Mucosa of rectum (tissue), 2 donors: ENCODE results near the gene CHPT1.
"Not testable (repeated sequence)": the region's sequence is repeated elsewhere in the genome, so short reads cannot be mapped to it uniquely, and the experiment has no call there.

Source experiments
- H3K27ac ChIP-seq, 2 donors: one replicate each; pipeline ENCODE4 v1.7.0; 2013; ENCODE audit warnings: inconsistent platforms in 2 of 2, low read depth in 2 of 2, low read length in 2 of 2
- H3K27me3 ChIP-seq, 2 donors: one replicate each; pipeline ENCODE4 v1.7.0; 2013; ENCODE audit warnings: low read length in 2 of 2; ENCODE audit not compliant: control insufficient read depth in 2 of 2, insufficient read depth in 2 of 2
- H3K36me3 ChIP-seq, 2 donors: one replicate each; pipeline ENCODE4 v1.7.0; 2013; ENCODE audit warnings: low read length in 2 of 2; ENCODE audit not compliant: control insufficient read depth in 2 of 2, insufficient read depth in 2 of 2
- H3K4me1 ChIP-seq, 2 donors: one replicate each; pipeline ENCODE4 v1.7.0; 2013; ENCODE audit warnings: low read length in 2 of 2, mild to moderate bottlenecking in 1 of 2; ENCODE audit not compliant: control insufficient read depth in 2 of 2, insufficient read depth in 2 of 2
- H3K4me3 ChIP-seq, 2 donors: one replicate each; pipeline ENCODE4 v1.7.0; 2013; ENCODE audit warnings: low read length in 2 of 2
- H3K9ac ChIP-seq, 2 donors: one replicate each; pipeline ENCODE4 v1.7.0; 2013; ENCODE audit warnings: low read length in 2 of 2, low read depth in 1 of 2, mild to moderate bottlenecking in 1 of 2
- H3K9me3 ChIP-seq, 2 donors: one replicate each; pipeline ENCODE4 v1.7.0; 2013; ENCODE audit warnings: low read length in 2 of 2; ENCODE audit not compliant: control insufficient read depth in 2 of 2
- donor health status: healthy.
- donor health status: Normal muscosa, but diverticular disease.

The CHPT1 gene

GRCh38 chr12:101664992-101665391, 32.4 kb upstream of the CHPT1 start:
- Histone ChIP-seq H3K4me3 (no peak overlapping the region), H3K9me3 (no peaks in the 10 kb centered on the region), H3K4me1 (peaks cover 0 to 4% of the 10 kb centered on the region in 2 donors), H3K27me3 (no peaks in the 10 kb centered on the region), H3K27ac (no peak overlapping the region), H3K36me3 (no peaks in the 10 kb centered on the region), H3K9ac (no peak overlapping the region)

- Histone ChIP-seq H3K36me3 (no peaks in the 10 kb centered on the region), H3K4me3 (no peak overlapping the region), H3K27me3 (no peaks in the 10 kb centered on the region), H3K27ac (no peak overlapping the region), H3K4me1 (peaks cover 0 to 8% of the 10 kb centered on the region in 2 donors), H3K9me3 (no peaks in the 10 kb centered on the region), H3K9ac (no peak overlapping the region)
Measured at GRCh38 chr12:101666052-101666728, 31.2 kb upstream of the CHPT1 start.

- no peak overlapping the region for H3K9ac ChIP-seq
- no peaks in the 10 kb centered on the region for H3K27me3 ChIP-seq
- H3K9me3 ChIP-seq, result no peaks in the 10 kb centered on the region
- H3K4me1 ChIP-seq, result peaks cover 2 to 15% of the 10 kb centered on the region in 2 donors
- H3K4me3 ChIP-seq, result no peak overlapping the region
- no peak overlapping the region for H3K27ac ChIP-seq
- H3K36me3 ChIP-seq, result no peaks in the 10 kb centered on the region
Measured at GRCh38 chr12:101667591-101667990, 29.8 kb upstream of the CHPT1 start.

- no peak overlapping the region for H3K4me3 ChIP-seq
Measured at GRCh38 chr12:101670007-101670671, 27.3 kb upstream of the CHPT1 start.

GRCh38 chr12:101671157-101671791, 26.2 kb upstream of the CHPT1 start:
- Histone ChIP-seq H3K9ac (peak overlapping the region in 1 of 2 donors; percentile 39), H3K4me3 (no peak overlapping the region), H3K36me3 (no peaks in the 10 kb centered on the region)

More at GRCh38 chr12:101670007-101670671, 27.3 kb upstream of the CHPT1 start:
- H3K27ac ChIP-seq, result no peak overlapping the region
- H3K9me3 ChIP-seq, result no peaks in the 10 kb centered on the region
- H3K9ac ChIP-seq, result peak overlapping the region in 1 of 2 donors; percentile 19
- no peaks in the 10 kb centered on the region for H3K27me3 ChIP-seq
- H3K4me1 ChIP-seq, result peaks cover 2 to 19% of the 10 kb centered on the region in 2 donors
- H3K36me3 ChIP-seq, result no peaks in the 10 kb centered on the region

GRCh38 chr12:101671833-101672232, 25.6 kb upstream of the CHPT1 start:
- H3K4me3 ChIP-seq, result no peak overlapping the region
- peaks cover 2 to 28% of the 10 kb centered on the region in 2 donors for H3K4me1 ChIP-seq
- no peak overlapping the region for H3K9ac ChIP-seq
- no peaks in the 10 kb centered on the region for H3K27me3 ChIP-seq
- no peaks in the 10 kb centered on the region for H3K36me3 ChIP-seq
- no peaks in the 10 kb centered on the region for H3K9me3 ChIP-seq
- H3K27ac ChIP-seq, result peak overlapping the region; percentile 1 to 20

More at GRCh38 chr12:101671157-101671791, 26.2 kb upstream of the CHPT1 start:
- Histone ChIP-seq H3K9me3 (no peaks in the 10 kb centered on the region), H3K27ac (peak overlapping the region in 1 of 2 donors; percentile 20), H3K4me1 (peaks cover 2 to 27% of the 10 kb centered on the region in 2 donors), H3K27me3 (no peaks in the 10 kb centered on the region)

GRCh38 chr12:101675555-101675954, 21.9 kb upstream of the CHPT1 start:
- H3K4me1 ChIP-seq, result peaks cover 2 to 20% of the 10 kb centered on the region in 2 donors
- H3K9me3 ChIP-seq, result no peaks in the 10 kb centered on the region
- no peak overlapping the region for H3K4me3 ChIP-seq
- no peak overlapping the region for H3K27ac ChIP-seq
- H3K36me3 ChIP-seq, result no peaks in the 10 kb centered on the region
- H3K27me3 ChIP-seq, result no peaks in the 10 kb centered on the region
- H3K9ac ChIP-seq, result no peak overlapping the region

GRCh38 chr12:101676497-101676896, 20.9 kb upstream of the CHPT1 start:
- H3K4me1 ChIP-seq, result peaks cover 0 to 17% of the 10 kb centered on the region in 2 donors
- not testable (repeated sequence) for H3K9ac ChIP-seq, H3K36me3 ChIP-seq, H3K27ac ChIP-seq, H3K9me3 ChIP-seq, H3K27me3 ChIP-seq, H3K4me3 ChIP-seq

- Histone ChIP-seq H3K9me3 (no peaks in the 10 kb centered on the region), H3K9ac (no peak overlapping the region), H3K36me3 (no peaks in the 10 kb centered on the region), H3K4me3 (no peak overlapping the region), H3K4me1 (peaks cover 0 to 11% of the 10 kb centered on the region in 2 donors), H3K27ac (no peak overlapping the region), H3K27me3 (no peaks in the 10 kb centered on the region)
Measured at GRCh38 chr12:101678081-101678480, 19.4 kb upstream of the CHPT1 start.

GRCh38 chr12:101680240-101680639, 17.2 kb upstream of the CHPT1 start:
- peaks cover 0 to 8% of the 10 kb centered on the region in 2 donors for H3K4me1 ChIP-seq
- H3K27ac ChIP-seq, result no peak overlapping the region
- no peaks in the 10 kb centered on the region for H3K36me3 ChIP-seq
- no peaks in the 10 kb centered on the region for H3K27me3 ChIP-seq
- H3K9ac ChIP-seq, result no peak overlapping the region
- no peak overlapping the region for H3K4me3 ChIP-seq
- no peaks in the 10 kb centered on the region for H3K9me3 ChIP-seq
